HG03469 (cell line): ENCODE data around the gene ACTG1.

Experiments used
- ATAC-seq: cut with Tn5 transposase; IDR thresholded peaks from one replicate; pipeline ENCODE4 v1.9.1; 2021; ENCODE audit warnings: mild to moderate bottlenecking, moderate library complexity, moderate number of reproducible peaks; ENCODE audit not compliant: unreplicated experiment

The ACTG1 gene

DNA sequence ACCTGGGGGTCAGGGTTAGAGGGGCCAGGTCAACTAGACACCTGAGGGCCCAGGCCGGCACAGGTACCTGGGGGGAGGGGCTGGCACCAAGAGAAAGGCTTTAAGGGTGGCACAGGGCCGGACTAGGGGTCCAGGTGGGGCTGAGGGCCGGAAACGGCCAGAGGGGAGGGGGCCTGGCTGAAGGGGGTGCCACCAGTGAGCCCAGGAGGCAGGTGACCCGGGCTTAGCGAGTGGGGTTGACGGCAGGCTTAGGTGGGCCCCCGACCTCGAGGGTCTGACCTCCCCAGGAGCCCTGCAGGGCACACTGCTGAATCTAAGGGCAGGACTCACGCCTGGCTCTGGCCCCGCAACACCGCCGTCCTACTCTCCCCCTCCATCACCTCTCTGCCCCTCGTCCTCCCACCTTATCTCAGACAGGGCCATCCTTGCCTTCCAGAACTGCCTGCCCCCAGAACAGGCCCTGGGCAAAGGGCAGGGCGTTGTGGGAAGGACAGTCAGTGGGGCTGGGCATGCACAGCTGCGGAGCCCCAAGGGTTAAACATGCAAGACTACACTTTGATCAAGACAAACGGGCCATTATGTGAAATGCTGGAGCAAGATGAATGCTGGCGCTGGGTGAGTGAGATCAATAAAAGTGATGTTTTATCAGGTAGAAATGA lies 44.4 kb downstream of the ACTG1 start:
- no peak for ATAC-seq

DNA sequence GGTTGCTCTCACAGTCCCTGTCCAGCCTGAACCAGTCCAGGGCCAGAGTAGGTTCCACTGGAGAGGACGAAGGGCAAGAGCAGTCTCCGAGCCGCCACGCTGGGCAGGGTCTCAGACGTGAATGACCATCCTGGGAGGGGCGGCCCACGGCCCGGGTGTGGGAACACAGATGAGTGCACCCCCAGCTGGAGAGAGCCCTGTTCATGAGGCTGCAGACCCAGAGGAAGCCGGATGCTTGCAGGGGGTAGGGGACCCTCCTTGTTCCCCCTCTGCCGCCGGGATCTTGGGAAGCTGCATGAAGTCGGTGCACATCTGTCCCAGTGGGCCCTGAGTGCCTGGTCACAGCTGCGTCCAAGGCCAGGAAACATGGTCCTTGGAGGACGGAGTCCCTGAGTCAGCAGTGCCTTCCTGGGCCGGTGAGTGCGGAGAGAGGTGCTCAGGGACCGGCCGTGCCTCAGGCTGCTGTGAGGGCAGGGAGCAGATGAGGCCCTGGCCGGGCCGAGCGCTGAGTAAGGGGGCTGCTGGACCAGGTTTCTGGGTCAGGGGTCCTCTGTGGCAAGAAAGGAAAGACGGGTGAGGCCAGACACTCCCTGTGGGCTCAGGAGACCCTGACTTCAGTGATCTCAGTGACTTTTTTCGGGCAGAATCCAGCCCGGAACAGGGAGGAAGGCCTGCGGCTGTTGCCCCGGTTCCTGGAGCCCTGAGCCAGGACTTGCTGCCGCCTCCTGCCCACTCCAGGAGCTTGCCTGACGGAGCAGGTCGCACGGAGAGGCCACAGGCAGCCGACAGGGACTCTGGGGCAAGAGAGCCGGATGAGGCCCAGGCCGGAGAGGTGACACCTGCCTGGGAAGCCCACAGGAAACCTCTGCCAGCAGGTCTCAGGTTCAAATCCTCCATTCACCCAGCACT lies 45.8 kb downstream of the ACTG1 start:
- no peak for ATAC-seq

DNA sequence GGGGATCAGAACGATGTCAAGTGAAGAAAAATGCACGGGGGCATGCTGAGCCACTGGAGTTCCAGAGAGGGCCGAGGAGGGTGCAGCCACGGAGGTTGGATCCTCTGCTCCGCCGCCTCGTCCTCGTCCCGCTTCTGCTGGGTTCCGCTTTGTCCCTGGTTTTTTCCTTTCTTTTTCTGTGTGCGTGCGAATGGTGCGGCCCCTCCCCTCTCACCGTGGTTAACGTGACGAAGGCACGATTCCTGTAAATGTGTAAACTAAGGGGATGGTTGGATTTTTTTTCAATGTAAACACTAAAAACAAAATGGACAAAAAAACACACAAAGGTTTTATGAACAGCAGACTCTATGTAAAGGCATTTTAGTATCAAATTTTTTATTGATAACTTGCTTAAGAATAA lies 46.7 kb downstream of the ACTG1 start:
- no peak for ATAC-seq

DNA sequence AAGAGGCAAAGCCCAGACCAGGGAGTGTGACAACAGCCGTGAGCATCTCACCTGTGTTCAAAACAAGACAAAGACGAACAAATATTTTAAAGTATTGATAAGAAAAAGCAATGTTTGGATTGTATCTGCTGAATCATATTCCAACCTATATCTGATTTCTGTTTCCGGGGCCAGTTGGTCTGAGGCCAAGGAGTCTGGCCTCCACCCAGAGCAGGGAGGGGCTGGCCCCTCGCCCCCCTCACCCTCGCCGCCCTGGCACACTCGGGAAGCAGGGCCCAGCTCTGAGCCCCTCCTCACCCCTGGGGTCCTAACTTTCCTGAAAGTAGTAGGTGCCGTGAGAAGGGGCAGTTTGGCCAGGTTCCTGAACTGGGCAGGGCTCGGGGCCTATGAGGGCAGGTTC lies 48.0 kb downstream of the ACTG1 start:
- ATAC-seq = no peak

DNA sequence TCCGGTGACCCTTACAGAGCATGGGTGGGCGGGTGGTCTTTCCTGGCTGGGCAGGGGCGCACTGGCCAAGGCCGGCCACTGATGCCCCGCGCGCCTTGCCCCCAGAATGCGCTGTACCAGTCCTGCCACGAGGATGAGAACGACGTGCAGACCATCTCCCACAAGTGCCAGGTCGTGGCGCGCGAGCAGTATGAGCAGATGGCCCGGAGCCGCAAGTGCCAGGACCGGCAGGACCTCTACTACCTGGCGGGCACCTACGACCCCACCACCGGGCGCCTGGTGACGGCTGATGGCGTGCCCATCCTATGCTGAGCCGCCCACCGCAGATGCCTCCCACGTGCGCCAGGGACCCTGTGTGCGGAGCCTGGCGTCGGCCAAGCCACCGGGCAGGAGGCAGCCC lies 49.1 kb downstream of the ACTG1 start:
- ATAC-seq = no peak

DNA sequence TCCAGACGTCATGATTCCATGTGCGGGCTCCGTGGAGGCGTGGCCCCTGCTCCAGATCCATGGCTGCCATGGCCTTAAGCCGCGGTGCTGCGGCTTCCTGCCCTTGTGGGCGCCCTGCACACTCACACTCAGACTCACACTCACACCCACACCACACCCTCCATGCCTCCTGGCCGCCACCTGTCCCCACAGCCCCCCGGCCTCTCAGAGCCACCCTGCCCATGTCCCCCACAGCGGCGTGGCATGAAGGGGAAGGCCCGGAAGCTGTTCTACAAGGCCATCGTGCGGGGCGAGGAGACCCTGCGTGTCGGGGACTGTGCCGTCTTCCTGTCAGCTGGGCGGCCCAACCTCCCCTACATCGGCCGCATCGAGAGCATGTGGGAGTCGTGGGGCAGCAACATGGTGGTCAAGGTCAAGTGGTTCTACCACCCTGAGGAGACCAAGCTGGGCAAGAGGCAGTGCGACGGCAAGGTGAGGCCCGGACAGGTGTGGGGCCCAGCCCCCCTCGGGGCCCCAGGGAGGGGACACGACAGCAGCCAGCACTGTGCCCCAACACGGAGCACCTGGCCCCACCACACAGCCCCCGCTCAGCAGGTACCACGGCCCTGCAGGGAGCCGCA lies 50.0 kb downstream of the ACTG1 start:
- no peak for ATAC-seq

DNA sequence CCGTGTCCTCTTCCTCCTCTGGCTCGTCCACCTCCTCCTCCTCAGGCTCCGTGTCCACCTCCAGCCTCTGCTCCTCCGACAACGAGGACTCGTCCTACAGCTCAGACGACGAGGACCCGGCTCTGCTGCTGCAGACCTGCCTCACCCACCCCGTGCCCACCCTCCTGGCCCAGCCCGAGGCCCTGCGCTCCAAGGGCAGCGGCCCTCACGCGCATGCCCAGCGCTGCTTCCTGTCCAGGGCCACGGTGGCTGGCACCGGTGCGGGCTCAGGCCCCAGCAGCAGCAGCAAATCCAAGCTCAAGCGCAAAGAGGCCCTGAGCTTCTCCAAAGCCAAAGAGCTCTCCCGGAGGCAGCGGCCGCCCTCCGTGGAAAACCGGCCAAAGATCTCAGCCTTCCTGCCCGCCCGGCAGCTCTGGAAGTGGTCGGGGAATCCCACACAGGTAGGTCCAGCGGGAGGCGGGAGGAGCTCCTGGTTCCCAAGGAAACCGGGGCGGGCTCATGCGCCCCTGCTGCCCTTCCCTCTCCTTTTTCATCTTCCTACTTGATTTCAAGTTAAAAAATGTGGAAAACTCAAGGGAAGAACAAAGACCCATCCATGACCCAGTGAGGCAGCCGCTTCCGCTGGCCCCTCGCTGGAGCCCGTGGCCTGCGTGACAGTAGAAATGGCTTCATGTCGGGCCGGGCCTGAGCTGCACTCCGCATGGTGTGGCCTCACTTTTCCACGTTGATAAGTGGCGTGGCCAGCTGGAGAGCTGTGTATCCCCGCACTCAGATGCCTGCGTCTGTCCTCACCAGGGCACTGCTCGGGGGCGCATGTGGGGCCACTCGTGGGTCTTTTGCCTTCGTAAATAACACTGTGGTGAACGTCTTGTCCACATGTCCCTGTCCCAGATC lies 50.7 kb downstream of the ACTG1 start:
- no peak for ATAC-seq

DNA sequence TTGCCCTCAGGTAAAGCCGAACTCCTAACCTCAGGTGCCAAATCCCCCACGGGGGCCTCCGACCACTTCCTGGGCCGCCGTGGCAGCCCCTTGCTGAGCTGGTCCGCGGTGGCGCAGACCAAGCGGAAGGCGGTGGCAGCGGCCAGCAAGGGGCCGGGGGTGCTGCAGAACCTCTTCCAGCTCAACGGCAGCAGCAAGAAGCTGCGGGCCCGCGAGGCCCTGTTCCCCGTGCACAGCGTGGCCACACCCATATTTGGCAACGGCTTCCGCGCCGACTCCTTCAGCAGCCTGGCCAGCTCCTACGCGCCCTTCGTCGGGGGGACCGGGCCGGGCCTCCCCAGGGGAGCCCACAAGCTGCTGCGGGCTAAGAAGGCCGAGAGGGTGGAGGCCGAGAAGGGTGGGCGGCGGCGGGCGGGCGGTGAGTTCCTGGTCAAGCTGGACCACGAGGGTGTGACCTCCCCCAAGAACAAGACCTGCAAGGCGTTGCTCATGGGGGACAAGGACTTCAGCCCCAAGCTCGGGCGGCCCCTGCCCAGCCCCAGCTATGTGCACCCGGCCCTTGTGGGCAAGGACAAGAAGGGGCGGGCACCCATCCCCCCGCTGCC lies 51.6 kb downstream of the ACTG1 start:
- no peak for ATAC-seq
